ENCODE data around the gene SFI1. TPM values are rescaled to one million over a fixed set of nuclear protein-coding genes. Genes with fewer than 3 reads are reported as not detected.

SFI1 gene, protein sequence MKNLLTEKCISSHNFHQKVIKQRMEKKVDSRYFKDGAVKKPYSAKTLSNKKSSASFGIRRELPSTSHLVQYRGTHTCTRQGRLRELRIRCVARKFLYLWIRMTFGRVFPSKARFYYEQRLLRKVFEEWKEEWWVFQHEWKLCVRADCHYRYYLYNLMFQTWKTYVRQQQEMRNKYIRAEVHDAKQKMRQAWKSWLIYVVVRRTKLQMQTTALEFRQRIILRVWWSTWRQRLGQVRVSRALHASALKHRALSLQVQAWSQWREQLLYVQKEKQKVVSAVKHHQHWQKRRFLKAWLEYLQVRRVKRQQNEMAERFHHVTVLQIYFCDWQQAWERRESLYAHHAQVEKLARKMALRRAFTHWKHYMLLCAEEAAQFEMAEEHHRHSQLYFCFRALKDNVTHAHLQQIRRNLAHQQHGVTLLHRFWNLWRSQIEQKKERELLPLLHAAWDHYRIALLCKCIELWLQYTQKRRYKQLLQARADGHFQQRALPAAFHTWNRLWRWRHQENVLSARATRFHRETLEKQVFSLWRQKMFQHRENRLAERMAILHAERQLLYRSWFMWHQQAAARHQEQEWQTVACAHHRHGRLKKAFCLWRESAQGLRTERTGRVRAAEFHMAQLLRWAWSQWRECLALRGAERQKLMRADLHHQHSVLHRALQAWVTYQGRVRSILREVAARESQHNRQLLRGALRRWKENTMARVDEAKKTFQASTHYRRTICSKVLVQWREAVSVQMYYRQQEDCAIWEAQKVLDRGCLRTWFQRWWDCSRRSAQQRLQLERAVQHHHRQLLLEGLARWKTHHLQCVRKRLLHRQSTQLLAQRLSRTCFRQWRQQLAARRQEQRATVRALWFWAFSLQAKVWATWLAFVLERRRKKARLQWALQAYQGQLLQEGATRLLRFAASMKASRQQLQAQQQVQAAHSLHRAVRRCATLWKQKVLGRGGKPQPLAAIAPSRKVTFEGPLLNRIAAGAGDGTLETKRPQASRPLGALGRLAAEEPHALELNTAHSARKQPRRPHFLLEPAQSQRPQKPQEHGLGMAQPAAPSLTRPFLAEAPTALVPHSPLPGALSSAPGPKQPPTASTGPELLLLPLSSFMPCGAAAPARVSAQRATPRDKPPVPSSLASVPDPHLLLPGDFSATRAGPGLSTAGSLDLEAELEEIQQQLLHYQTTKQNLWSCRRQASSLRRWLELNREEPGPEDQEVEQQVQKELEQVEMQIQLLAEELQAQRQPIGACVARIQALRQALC
- polyA plus RNA-seq (2013), result 21.6 TPM

DNA sequence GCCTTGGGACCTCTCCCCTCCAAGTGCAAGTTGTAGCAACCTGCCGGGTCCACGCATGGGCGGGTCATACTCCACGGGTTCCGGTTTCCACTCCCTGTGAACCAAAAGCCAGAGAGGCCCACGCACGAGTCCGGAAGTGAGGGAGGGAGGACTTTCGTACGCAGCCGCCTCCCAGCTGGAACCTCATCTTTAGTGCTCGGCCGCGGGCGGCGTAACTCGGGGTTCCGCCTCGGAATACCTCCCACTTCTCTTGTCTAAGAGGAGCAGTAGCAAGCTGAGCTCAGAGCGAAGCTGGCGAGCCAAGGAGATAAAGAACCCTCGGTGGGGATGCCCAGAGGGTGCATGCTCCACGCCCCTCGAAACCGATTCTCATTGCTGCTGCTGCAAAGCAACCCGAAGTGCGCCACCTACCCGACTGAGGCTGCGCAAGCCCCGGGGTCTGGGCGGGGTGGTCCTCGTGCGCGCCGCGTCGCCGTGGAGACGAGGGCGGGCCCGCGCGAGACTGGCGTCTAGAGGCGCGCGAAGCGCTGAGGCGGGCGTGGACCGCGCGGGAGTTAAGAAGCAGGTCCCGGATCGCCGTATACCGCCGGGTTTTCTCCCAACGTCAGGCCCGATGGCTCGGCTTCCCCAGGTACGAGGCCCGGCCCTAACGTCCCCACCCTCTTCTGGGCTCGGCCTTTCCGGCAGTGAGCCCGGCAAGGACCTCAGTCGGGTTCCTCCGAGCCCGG, at the start of gene SFI1:
TSS of gene SFI1 (plus strand) at position 530 of the 728 bp plus-strand sequence. CDS start 11,749 bp downstream, outside the sequence.
- peaks cover 0 to 6% (median 0%) of the 10 kb centered on the region in 5 experiments for H3K9me3 ChIP-seq (ENCODE audit: control extremely low read depth in 1 of 5, control insufficient read depth in 4 of 5, insufficient read depth in 2 of 5, low read depth in 1 of 5, low read length in 4 of 5)

DNA sequence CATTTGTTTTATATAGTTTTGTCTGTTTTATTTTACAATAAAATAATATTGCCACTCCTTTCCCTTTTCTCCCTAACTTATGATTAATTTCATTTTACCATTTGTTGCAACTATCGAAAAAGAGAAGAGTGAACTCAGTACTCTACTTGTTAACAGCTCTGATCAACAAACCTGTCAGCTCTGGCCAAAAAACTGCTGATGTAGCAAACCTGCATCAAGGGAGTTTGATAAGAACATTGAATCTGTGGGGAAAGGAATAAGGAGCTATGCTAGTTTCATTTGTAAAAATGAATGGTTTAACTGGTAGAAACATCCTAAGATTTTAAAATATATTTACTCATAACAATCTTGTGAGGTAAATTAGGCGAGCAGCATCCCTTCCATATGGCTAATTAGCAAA, 49.6 kb upstream of the SFI1 start:
- CTCF ChIA-PET, result no interaction called here
- Histone ChIP-seq H3K27me3 (replicated peaks in 2 of 5; ENCODE audit: control insufficient read depth in 4 of 5, insufficient read depth in 5 of 5, low read length in 4 of 5) (no peaks in the 10 kb centered on the region), H3K36me3 (ENCODE audit: control insufficient read depth in 4 of 4, insufficient read depth in 4 of 4, low read length in 3 of 4) (peaks cover 16 to 78% (median 50%) of the 10 kb centered on the region in 4 experiments), H3K27ac (ENCODE audit: insufficient read depth in 1 of 2, low read depth in 1 of 2, low read length in 2 of 2, poor library complexity in 1 of 2, severe bottlenecking in 2 of 2) (no peak overlapping the region), H3K4me3 (ENCODE audit: control insufficient read depth in 1 of 7, extremely low read depth in 1 of 7, insufficient read depth in 4 of 7, low read depth in 2 of 7, low read length in 6 of 7) (no peak overlapping the region), H3K9me3 (ENCODE audit: control extremely low read depth in 1 of 5, control insufficient read depth in 4 of 5, insufficient read depth in 2 of 5, low read depth in 1 of 5, low read length in 4 of 5) (no peaks in the 10 kb centered on the region), H3K4me1 (ENCODE audit: control extremely low read depth in 1 of 4, control insufficient read depth in 4 of 4, insufficient read depth in 4 of 4, low read length in 3 of 4) (peaks cover 0 to 4% (median 1%) of the 10 kb centered on the region in 4 experiments)
- POLR2A ChIA-PET, result no interaction called here
- DNase-seq, result no peak
- 100% methylated on average over 1 of the region's 2 CpGs for WGBS (ENCODE audit: insufficient coverage)

More for the DNA sequence above, at the start of gene SFI1:
- Histone ChIP-seq H3K4me1 (ENCODE audit: control extremely low read depth in 1 of 4, control insufficient read depth in 4 of 4, insufficient read depth in 4 of 4, low read length in 3 of 4) (peaks cover 9 to 27% (median 19%) of the 10 kb centered on the region in 4 experiments), H3K36me3 (ENCODE audit: control insufficient read depth in 4 of 4, insufficient read depth in 4 of 4, low read length in 3 of 4) (peaks cover 0 to 3% (median 0%) of the 10 kb centered on the region in 4 experiments), H3K27ac (ENCODE audit: insufficient read depth in 1 of 2, low read depth in 1 of 2, low read length in 2 of 2, poor library complexity in 1 of 2, severe bottlenecking in 2 of 2) (peak within 1 kb of the TSS; percentile 33 to 78), H3K4me3 (ENCODE audit: control insufficient read depth in 1 of 7, extremely low read depth in 1 of 7, insufficient read depth in 4 of 7, low read depth in 2 of 7, low read length in 6 of 7) (peak within 1 kb of the TSS; percentile 71 to 97 (median 89)), H3K27me3 (replicated peaks in 2 of 5; ENCODE audit: control insufficient read depth in 4 of 5, insufficient read depth in 5 of 5, low read length in 4 of 5) (no peaks in the 10 kb centered on the region)
- ChIA-PET POLR2A (no interaction called here), CTCF (no interaction called here)
- peak; percentile 96 to 98 (median 97) for DNase-seq
- 0% methylated on average over 64 of the region's 70 CpGs for WGBS (ENCODE audit: insufficient coverage)

DNA sequence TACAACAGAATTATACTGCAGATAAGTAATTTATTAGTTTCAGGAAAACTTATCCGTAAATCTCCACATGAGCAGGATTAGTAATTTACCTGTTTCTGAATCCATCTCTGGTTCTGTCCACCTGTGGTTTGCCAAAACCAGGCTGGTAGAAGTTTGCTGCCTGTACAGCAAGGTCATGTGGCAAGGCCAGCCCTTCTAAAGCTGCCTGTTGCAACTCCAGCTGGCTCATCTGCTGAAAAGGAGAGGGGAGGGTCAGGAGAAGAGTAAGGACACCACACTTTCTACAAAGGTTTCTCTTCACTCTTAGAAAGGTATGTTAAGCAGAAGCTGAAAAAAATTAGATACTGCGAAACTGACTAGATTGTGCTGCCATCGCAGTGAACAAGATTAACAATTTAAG, 49.0 kb upstream of the SFI1 start:
- Histone ChIP-seq H3K4me3 (ENCODE audit: control insufficient read depth in 1 of 7, extremely low read depth in 1 of 7, insufficient read depth in 4 of 7, low read depth in 2 of 7, low read length in 6 of 7) (no peak overlapping the region), H3K4me1 (ENCODE audit: control extremely low read depth in 1 of 4, control insufficient read depth in 4 of 4, insufficient read depth in 4 of 4, low read length in 3 of 4) (peaks cover 0 to 4% (median 1%) of the 10 kb centered on the region in 4 experiments), H3K27me3 (replicated peaks in 2 of 5; ENCODE audit: control insufficient read depth in 4 of 5, insufficient read depth in 5 of 5, low read length in 4 of 5) (no peaks in the 10 kb centered on the region), H3K9me3 (ENCODE audit: control extremely low read depth in 1 of 5, control insufficient read depth in 4 of 5, insufficient read depth in 2 of 5, low read depth in 1 of 5, low read length in 4 of 5) (no peaks in the 10 kb centered on the region), H3K36me3 (ENCODE audit: control insufficient read depth in 4 of 4, insufficient read depth in 4 of 4, low read length in 3 of 4) (peaks cover 19 to 77% (median 46%) of the 10 kb centered on the region in 4 experiments), H3K27ac (ENCODE audit: insufficient read depth in 1 of 2, low read depth in 1 of 2, low read length in 2 of 2, poor library complexity in 1 of 2, severe bottlenecking in 2 of 2) (no peak overlapping the region)
- CTCF ChIA-PET, result interaction anchor here (1.3 to 1.4 kb wide), 2 partner anchors 9 to 11 kb away, joined by 3 to 5 read pairs; no protein-coding TSS in a partner anchor
- POLR2A ChIA-PET, result no interaction called here
- DNase-seq, result no peak
- WGBS (ENCODE audit: insufficient coverage), result no CpG with 5 or more reads among the region's 3 CpGs

DNA sequence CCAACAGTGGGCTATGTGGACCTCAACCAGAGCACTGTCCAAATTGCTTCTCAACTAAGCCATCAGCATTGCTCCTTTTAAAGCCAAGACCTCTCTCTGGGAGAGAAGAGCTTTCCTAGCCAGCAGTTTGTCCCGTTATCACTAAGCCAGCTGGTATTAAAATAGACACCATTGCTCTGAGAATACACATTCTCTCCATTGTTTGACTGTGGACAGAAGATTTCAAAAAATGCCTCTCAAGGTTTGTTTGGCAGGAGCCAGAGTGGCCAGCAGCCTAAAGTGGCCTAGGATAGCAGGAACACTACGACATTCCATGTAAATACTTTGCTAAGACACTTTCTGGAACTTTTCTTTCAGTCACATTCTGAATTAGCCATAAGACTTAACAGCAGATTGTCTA, 48.0 kb upstream of the SFI1 start:
- POLR2A ChIA-PET, result interaction anchor here (0.9 kb wide), 1 partner anchor 43 kb away, joined by 3 read pairs; no protein-coding TSS in a partner anchor
- Histone ChIP-seq H3K9me3 (ENCODE audit: control extremely low read depth in 1 of 5, control insufficient read depth in 4 of 5, insufficient read depth in 2 of 5, low read depth in 1 of 5, low read length in 4 of 5) (no peaks in the 10 kb centered on the region), H3K27me3 (replicated peaks in 2 of 5; ENCODE audit: control insufficient read depth in 4 of 5, insufficient read depth in 5 of 5, low read length in 4 of 5) (no peaks in the 10 kb centered on the region), H3K27ac (ENCODE audit: insufficient read depth in 1 of 2, low read depth in 1 of 2, low read length in 2 of 2, poor library complexity in 1 of 2, severe bottlenecking in 2 of 2) (no peak overlapping the region), H3K36me3 (ENCODE audit: control insufficient read depth in 4 of 4, insufficient read depth in 4 of 4, low read length in 3 of 4) (peaks cover 20 to 74% (median 41%) of the 10 kb centered on the region in 4 experiments), H3K4me3 (ENCODE audit: control insufficient read depth in 1 of 7, extremely low read depth in 1 of 7, insufficient read depth in 4 of 7, low read depth in 2 of 7, low read length in 6 of 7) (no peak overlapping the region), H3K4me1 (ENCODE audit: control extremely low read depth in 1 of 4, control insufficient read depth in 4 of 4, insufficient read depth in 4 of 4, low read length in 3 of 4) (peaks cover 0 to 4% (median 1%) of the 10 kb centered on the region in 4 experiments)
- DNase-seq, result no peak
- 89% methylated on average over 2 of the region's 2 CpGs for WGBS (ENCODE audit: insufficient coverage)
- CTCF ChIA-PET, result interaction anchor here (1.3 to 1.8 kb wide), 3 partner anchors 8 to 12 kb away, joined by 3 to 5 read pairs (median 4); no protein-coding TSS in a partner anchor

DNA sequence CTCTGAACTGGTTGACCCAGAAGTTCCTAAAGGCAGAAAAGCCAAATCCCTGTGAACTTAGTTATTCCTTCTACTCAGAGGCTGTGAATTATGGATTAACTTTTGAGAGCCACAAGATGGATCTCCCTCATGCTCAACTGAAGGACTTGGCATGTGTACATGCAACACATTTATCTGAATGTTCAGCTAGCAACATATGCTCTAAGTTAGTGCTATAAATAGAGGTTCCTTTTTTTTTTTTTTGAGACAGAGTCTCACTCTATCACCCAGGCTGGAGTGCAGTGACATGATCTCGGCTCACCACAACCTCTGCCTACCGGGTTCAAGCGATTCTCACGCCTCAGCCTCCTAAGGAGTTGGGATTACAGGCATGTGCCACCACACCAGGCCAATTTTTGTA, 46.8 kb upstream of the SFI1 start:
- DNase-seq, result peak in 2 of 3 donors; percentile 6 to 31
- Histone ChIP-seq H3K36me3 (ENCODE audit: control insufficient read depth in 4 of 4, insufficient read depth in 4 of 4, low read length in 3 of 4) (peaks cover 24 to 75% (median 44%) of the 10 kb centered on the region in 4 experiments), H3K27ac (ENCODE audit: insufficient read depth in 1 of 2, low read depth in 1 of 2, low read length in 2 of 2, poor library complexity in 1 of 2, severe bottlenecking in 2 of 2) (peak overlapping the region in 1 of 2 experiments; percentile 63), H3K4me3 (ENCODE audit: control insufficient read depth in 1 of 7, extremely low read depth in 1 of 7, insufficient read depth in 4 of 7, low read depth in 2 of 7, low read length in 6 of 7) (no peak overlapping the region), H3K9me3 (ENCODE audit: control extremely low read depth in 1 of 5, control insufficient read depth in 4 of 5, insufficient read depth in 2 of 5, low read depth in 1 of 5, low read length in 4 of 5) (no peaks in the 10 kb centered on the region), H3K27me3 (replicated peaks in 2 of 5; ENCODE audit: control insufficient read depth in 4 of 5, insufficient read depth in 5 of 5, low read length in 4 of 5) (no peaks in the 10 kb centered on the region), H3K4me1 (ENCODE audit: control extremely low read depth in 1 of 4, control insufficient read depth in 4 of 4, insufficient read depth in 4 of 4, low read length in 3 of 4) (peaks cover 0 to 4% (median 1%) of the 10 kb centered on the region in 4 experiments)
- CTCF ChIA-PET, result interaction anchor here (1.1 to 1.8 kb wide), 2 partner anchors 10 to 11 kb away, joined by 3 to 4 read pairs; no protein-coding TSS in a partner anchor
- POLR2A ChIA-PET, result no interaction called here
- WGBS (ENCODE audit: insufficient coverage), result 18% methylated on average over 4 of the region's 4 CpGs

All from common myeloid progenitor, CD34-positive (primary cell).